GM21447 (cell line): ENCODE data around the gene FRYL.
"Not testable (repeated sequence)": the region's sequence is repeated elsewhere in the genome, so short reads cannot be mapped to it uniquely, and the experiment has no call there.

Source experiments
- ATAC-seq: cut with Tn5 transposase; IDR thresholded peaks from one replicate; pipeline ENCODE4 v1.9.1; 2021; ENCODE audit not compliant: unreplicated experiment

FRYL gene

GRCh38 chr4:48668254-48669017 is 111.6 kb downstream of the FRYL start:
- ATAC-seq: no peak

- ATAC-seq: no peak
Measured at GRCh38 chr4:48667148-48667547, 112.9 kb downstream of the FRYL start.

DNA sequence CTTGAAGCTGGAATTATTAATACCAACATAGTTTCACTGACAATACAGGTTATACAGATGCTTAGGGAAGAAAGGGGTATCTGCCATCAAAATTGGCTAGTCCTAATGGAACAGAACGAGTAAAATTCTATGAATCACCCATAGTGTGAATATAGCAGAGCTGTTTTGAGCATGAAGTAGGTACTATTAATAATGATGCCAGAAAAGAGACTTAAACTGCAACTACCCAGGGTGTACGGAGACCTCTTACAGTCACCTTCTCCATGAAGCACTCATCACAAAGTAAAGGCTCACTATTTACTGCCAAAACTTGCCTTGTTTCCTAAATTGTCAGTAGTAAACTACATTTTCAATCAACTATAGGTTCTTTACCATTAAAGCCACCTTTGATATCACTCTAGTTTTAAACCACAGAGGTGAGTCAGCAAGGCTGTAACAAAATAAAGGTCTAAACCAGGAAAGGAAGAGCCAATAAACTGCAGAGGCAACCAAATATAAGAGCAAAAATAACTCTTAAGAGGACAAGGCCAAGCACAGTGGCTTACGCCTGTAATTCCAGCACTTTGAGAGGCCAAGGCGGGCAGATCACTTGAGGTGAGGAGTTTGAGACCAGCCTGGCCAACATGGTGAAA is 114.4 kb downstream of the FRYL start:
- no peak for ATAC-seq

- ATAC-seq: no peak
Measured at GRCh38 chr4:48664938-48665337, 115.1 kb downstream of the FRYL start.

DNA sequence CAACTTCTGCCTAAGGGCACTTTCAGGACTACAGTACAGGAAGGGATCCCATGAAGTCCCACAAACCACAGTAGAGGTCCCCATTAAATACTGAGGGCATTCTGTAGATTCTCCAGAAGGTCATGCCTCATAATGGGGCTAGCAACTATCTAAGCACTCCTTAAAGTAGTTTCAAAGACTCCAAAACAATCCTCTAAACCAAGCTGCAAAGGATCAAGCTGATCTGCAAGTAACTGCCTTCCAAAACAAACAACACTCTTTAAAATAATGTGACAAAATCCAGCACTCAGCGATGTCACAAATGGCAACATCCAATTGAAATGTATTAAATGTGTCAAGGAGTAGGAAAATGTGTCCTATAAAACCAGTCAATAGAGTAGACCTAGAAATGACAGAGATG is 118.7 kb downstream of the FRYL start:
- ATAC-seq: no peak

DNA sequence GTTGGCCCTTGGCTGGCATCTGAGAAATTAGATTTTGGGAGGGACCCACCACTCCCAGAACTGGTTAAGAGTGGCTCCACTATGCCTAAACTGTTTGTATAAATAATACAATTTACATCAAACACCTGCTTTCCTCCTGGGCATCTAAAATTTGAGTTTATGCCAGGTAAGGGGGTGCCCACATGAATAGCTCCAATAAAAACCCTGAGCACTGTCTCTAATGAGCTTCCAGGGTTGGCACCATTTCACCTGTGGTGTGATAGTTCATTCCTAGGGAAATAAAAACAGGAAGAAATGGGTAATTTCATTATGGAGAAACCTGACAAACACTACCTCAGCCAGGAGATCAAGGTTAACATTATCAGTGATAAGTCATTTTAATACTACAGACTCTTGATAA is 119.7 kb downstream of the FRYL start:
- no peak for ATAC-seq

GRCh38 chr4:48654015-48654664 is 125.9 kb downstream of the FRYL start:
- no peak for ATAC-seq

GRCh38 chr4:48653217-48654014 is 126.7 kb downstream of the FRYL start:
- no peak for ATAC-seq

DNA sequence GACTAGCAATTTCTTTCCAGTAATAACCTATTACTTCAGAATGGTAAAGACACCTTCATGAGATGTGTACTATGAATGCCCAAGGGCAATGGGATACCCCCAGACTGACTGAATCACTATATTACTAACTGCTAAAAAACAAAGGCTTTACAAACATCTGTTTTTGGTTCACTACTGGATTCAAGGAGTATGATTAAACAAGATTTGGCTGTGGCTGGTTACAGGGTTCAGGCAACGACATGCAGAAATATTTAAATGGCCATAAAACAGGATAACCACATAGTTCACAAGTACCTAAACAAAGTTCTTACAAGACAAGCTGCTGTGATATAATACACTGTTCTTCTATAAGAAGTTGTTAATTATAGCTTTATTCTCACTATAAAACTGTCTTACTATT is 128.2 kb downstream of the FRYL start:
- ATAC-seq: no peak

DNA sequence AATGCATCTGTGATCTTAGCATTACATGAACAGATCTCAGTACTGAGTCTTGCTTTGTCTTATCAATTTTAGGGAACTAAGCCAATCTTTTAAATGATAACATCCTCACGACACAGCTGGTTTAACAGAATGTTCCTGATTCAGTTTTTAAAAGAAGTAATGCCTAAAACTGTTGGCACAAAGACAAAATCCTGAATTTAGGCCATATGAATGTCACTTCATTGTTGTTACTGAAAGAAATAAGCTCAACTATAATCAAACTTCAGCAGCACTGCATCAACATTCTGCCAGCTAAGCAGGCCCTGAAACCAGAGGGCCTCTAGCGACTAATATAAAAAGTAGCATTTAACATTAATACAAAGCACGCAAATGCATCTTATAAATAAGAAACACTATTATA is 130.6 kb downstream of the FRYL start:
- no peak for ATAC-seq

DNA sequence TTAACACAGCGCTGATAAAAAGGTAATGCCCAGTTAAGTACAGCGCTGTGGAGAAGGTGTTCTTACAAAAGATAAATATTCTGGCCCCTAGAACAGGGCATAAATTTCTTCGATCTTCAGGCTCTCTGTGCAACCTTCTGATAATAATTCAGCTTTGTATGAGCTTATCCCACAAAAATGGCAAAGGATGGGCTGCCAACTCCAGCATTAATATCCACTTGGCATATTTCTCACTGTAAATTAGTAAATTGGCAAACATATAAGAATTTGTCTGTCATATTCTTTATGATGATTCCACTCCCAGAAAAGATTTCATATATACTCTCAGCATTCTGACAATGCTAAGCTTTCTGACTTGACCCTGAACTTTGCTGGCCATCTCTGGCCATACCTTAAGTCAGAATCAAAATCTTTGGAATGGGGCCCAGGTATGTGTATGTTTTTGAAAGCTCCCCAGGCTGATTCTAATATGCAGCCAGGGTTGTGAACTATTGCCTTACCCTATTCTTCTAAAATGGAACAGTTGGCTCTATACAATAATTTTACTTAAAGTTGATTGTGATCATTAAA is 134.8 kb downstream of the FRYL start:
- no peak for ATAC-seq

DNA sequence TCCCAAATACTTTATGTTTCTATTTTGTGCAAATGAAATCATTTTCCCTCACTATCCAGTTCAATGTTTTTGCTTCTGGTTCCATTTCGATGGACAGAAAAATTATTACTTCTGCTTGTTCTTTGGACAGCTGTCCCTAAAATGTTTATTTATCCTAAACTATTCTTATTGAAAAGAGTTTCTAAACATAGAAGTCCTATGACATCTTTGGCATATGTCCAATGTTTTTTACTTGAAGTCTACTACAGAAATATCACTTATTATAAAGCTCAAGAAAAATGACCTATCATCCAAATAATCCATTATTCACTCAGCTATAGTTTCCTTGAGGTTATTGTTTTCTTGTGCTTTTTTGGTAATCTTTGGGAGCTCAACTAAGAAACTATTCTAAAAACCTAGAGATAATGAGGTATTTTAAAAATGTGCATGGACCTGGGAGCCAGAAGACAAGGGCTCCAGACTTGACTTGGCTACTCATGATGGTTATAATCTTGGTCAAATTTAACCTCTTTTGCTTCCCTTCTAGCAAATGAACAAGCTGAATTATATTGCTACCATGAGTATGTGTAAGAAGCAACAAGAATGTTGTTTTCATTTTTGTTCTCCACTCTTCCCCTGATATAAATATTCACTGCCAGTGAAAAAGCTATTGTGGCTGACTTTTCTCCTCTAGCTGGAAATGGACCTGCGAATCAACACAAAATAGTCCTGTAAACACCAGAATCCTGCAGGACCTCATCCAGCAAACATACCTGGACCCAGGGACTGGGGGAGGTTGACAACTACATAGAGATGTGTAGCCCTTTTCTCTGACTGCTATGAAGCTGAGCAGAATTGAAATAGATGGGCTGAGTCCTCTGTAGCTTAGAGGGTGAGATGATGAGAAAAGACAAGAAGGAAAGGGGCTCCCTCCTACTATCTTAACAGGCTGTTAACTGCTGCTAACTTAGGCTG is 137.4 kb downstream of the FRYL start:
- ATAC-seq: no peak

DNA sequence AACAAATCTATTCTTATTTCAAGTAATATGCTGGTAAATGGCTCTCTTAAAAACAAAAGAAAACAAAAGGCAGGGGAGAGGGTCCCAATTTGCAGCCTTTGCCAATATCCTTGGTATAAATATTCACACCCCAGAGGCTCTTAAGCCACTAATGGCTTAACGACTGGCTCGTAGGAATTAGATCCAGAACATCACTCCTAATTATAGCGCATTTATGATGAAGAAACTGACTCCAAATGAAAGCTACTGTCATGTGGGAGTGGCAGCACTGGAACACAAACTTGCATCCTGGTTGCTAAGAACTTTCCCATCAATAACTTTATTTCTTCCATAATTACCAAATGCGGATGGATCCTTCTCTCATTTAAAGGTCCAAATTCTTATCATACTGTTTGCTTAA is 138.7 kb downstream of the FRYL start:
- no peak for ATAC-seq

DNA sequence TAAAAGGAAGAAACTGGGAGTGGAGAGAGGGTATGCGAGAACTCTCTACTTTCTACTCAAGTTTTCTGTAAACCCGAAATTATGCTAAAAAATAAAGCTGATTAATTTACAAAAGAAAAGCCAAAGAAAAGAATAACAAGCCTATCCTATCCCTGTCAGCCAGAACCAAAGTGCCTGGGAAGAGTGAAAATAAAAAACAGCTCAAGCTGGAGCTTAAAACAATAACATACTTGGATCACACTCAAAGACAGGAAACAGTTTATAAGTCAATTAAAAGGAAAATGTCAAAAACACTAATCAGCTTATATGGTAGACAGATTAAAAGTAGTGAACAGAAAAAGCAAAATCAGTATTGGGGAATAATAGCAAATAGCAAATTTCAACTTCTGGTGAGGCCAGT is 139.4 kb downstream of the FRYL start:
- no peak for ATAC-seq

DNA sequence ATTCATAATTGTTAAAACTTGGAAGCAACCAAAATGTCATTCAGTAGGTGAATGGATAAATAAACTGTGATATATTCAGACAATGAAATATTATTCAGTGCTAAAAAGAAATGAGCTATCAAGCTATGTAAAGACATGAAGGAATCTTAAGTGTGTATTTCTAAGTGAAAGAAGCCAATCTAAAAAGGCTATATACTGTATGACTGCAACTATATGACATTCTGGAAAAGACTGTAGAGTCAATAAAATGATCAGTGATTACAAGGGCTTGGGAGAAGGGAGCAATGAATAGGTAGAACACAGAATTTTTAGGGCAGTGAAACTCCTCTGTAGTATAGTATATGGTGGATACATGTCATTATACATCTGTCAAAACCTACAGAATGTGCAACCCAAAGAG is 139.9 kb downstream of the FRYL start:
- no peak for ATAC-seq

GRCh38 chr4:48639807-48640206 is 140.3 kb downstream of the FRYL start:
- no peak for ATAC-seq

DNA sequence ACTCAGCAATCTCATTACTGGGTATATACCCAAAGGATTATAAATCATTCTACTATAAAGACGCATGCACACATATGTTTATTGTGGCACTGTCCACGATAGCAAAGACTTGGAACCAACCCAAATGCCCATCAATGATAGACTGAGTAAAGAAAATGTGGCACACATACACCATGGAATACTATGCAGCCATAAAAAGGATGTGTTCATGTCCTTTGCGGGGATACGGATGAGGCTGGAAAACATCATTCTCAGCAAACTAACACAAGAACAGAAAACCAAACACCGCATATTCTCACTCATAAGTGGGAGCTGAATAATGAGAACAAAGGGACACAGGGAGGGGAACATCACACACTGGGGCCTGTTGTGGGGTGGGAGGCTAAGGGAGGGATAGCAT is 141.5 kb downstream of the FRYL start:
- ATAC-seq: not testable (repeated sequence)

GRCh38 chr4:48636911-48637310 is 143.2 kb downstream of the FRYL start:
- no peak for ATAC-seq

DNA sequence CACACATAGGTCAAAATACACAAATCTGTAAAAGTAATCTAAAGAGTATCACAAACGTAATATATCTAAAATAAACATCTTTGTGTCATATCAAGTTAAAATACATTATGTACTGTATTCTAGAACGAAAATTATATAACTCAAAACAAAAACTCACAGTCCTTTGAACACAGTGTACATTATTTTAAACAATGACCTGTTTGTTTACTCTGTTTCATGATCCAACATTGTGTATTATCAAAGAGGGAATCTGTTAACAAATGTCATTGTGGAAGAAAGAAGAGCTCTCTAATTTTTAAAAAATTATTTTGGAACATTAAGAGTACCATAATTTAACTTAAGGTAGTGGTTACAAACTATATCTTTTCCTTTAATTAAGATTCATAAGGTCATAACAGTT is 144.1 kb downstream of the FRYL start:
- ATAC-seq: no peak

DNA sequence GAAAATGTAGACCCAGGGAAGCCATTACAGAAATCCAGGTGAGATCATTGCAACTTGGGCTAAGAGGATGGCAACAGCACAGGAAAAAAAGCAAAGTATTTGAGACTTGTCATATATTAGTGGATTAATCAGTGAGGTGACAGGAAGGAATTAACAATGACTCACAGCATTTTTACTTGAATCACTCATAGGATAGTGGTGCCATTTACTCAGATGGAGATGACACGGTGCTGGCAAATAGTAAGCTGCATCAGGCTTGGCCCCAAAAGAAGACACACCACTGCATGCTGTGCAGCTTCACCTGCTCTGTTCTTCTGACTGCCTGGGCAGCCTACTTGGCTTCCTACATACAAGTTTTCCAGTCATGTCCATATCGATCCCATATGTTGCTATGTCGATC is 144.8 kb downstream of the FRYL start:
- ATAC-seq: no peak
